WTC11 (cell line): ENCODE data around the gene PLXDC2.

Experiments
- SP1 ChIP-seq: sonication (generic); formaldehyde crosslinking; conservative IDR thresholded peaks from 2 replicates; pipeline ENCODE4 v1.8.1; 2022; ENCODE audit warnings: missing genetic modification reagents
- TF ChIP-seq, protein P1 (sequence below): sonication (generic); formaldehyde crosslinking; IDR thresholded peaks from 2 replicates; pipeline ENCODE4 v1.8.1; 2023; ENCODE audit warnings: mild to moderate bottlenecking, missing genetic modification reagents, borderline replicate concordance

DNA sequence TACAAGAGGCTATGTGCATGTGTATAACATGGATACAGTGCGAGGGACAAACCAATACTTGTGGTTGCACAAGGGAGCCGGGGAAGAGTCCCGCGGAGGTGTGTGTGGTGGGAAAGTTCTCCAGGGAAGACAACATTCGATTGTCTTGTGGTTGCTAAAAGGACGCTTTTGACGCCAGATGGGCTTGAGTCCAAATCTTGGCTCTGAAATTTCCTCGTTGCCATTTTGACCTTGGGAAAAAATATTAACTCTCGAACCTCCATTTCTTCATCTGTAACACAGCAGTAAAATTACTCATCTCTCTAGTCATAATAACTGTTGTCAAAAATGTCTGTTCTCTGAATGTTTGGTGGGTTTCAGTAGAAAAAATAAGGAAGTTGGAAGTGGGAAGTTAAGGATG is 16.5 kb downstream of the PLXDC2 start:
- TF ChIP-seq, protein P1, sequence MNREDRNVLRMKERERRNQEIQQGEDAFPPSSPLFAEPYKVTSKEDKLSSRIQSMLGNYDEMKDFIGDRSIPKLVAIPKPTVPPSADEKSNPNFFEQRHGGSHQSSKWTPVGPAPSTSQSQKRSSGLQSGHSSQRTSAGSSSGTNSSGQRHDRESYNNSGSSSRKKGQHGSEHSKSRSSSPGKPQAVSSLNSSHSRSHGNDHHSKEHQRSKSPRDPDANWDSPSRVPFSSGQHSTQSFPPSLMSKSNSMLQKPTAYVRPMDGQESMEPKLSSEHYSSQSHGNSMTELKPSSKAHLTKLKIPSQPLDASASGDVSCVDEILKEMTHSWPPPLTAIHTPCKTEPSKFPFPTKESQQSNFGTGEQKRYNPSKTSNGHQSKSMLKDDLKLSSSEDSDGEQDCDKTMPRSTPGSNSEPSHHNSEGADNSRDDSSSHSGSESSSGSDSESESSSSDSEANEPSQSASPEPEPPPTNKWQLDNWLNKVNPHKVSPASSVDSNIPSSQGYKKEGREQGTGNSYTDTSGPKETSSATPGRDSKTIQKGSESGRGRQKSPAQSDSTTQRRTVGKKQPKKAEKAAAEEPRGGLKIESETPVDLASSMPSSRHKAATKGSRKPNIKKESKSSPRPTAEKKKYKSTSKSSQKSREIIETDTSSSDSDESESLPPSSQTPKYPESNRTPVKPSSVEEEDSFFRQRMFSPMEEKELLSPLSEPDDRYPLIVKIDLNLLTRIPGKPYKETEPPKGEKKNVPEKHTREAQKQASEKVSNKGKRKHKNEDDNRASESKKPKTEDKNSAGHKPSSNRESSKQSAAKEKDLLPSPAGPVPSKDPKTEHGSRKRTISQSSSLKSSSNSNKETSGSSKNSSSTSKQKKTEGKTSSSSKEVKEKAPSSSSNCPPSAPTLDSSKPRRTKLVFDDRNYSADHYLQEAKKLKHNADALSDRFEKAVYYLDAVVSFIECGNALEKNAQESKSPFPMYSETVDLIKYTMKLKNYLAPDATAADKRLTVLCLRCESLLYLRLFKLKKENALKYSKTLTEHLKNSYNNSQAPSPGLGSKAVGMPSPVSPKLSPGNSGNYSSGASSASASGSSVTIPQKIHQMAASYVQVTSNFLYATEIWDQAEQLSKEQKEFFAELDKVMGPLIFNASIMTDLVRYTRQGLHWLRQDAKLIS (CRISPR knock-in tag) = no peak
- TF ChIP-seq SP1 (CRISPR knock-in tag) = no peak
